Fibroblast of lung (primary cell): ENCODE data around the gene CST8.

Experiments used
- EZH2 ChIP-seq: IDR thresholded peaks from 2 replicates; pipeline ENCODE4 v1.5.1; 2012; ENCODE audit warnings: low read length, control low read depth, mild to moderate bottlenecking; ENCODE audit errors: missing control alignments
- TF ChIP-seq, protein P1 (sequence below), 2 donors: IDR thresholded peaks in 1 of 2; conservative IDR thresholded peaks in 1 of 2; 1 replicate in 1 of 2; 2 replicates in 1 of 2; pipeline ENCODE4 v1.5.1; 2011 to 2012; ENCODE audit warnings: low read length in 2 of 2, control low read depth in 1 of 2, inconsistent platforms in 1 of 2, low read depth in 1 of 2, mild to moderate bottlenecking in 1 of 2

DNA sequence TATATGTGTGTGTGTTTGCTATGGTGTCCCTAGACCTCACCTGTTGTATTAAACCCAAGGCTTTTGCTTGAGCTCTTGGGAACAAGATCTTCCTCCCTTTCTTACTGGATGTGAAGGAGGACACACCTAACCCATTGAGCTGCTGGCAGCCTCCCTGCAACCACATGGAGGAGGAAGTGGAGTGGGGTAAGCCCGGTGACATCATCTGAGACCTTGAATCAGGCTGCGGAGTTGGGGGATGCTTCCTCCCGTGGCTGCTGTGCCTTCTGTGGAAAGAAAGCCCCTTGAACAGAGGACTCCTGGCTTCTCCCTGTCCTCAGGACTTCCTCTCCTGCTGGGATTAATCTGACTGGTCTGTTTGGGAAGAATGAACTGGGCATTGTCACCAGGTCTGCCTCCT, 41.5 kb upstream of the CST8 start:
- no peak for TF ChIP-seq EZH2
- TF ChIP-seq, protein P1, sequence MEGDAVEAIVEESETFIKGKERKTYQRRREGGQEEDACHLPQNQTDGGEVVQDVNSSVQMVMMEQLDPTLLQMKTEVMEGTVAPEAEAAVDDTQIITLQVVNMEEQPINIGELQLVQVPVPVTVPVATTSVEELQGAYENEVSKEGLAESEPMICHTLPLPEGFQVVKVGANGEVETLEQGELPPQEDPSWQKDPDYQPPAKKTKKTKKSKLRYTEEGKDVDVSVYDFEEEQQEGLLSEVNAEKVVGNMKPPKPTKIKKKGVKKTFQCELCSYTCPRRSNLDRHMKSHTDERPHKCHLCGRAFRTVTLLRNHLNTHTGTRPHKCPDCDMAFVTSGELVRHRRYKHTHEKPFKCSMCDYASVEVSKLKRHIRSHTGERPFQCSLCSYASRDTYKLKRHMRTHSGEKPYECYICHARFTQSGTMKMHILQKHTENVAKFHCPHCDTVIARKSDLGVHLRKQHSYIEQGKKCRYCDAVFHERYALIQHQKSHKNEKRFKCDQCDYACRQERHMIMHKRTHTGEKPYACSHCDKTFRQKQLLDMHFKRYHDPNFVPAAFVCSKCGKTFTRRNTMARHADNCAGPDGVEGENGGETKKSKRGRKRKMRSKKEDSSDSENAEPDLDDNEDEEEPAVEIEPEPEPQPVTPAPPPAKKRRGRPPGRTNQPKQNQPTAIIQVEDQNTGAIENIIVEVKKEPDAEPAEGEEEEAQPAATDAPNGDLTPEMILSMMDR (conservative IDR thresholded peaks at IDR 0.05 in 1 of 2, IDR thresholded peaks at IDR 0.05 in 1 of 2; ENCODE audit: low read depth in 1 of 2, low read length in 2 of 2): no peak
